Activated CD4-positive, alpha-beta T cell treated with anti-CD3 and anti-CD28 coated beads, Interleukin-2, Interleukin-6, amounts not matched to agents 100 ng/mL and 50 ng/mL, durations not matched to agents 16 hours and 8 hours (primary cell): ENCODE results near the gene PAK3.
A peak's percentile ranks its signal among the peaks of the same experiment; 100 is the strongest.

Experiments
- DNase-seq: peaks from one replicate; pipeline ENCODE4 v3.0.0-alpha.2; 2020

Gene PAK3

DNA sequence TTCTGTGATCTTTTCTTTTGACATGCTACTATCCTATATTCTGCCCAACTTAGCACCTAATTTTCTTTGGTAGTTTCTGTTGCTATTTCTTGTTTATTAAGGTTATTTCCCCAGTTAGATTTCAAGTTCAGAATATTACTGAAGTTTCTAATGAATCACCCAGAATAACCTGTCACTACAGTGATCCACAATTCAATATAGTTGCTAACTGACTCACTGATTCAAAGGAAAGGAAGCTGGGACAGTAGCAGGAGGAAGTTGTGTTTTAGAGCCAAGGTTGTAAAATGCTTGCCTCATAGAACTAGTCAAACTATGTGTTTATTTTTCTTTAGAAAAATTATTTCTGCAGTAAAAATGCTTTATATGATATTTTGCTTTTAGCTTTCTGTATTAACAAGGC, 37.4 kb downstream of the PAK3 start:
- DNase-seq: no peak

DNA sequence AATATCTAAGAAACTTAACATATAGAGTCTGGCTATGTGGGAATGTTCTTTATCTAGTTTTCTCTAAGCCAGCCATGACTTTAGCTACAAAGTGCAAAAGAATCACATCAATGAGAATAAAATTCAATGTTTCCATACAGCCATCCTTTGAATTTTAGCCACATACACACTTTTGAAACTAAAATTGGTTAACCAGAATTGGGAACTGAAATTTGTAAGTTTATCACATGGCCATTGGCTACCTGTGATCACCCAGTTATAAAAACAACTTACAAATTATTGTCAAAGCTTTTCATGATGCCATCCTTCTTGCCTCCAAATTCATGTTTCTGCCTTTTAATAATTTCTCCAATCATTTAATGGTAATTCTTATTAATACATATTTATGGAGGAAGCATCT, 49.9 kb downstream of the PAK3 start:
- DNase-seq: no peak

DNA sequence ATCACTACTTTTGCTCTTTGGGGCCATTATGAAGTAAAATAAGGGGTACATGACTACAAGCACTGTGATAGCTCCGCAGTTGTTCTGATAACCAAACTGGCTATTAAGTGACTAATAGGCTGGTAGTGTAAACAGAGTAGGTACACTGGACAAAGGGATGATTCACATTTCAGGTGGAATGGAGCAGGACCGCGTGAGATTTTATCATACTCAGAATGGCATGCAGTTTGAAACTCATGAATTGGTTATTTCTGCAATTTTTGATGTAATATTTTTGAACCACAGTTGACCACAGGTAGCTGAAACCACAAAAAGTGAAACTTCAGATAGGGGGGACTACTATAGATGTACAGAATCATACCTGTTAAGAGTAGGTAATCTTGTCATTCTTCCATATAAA, 55.8 kb downstream of the PAK3 start:
- DNase-seq: no peak

DNA sequence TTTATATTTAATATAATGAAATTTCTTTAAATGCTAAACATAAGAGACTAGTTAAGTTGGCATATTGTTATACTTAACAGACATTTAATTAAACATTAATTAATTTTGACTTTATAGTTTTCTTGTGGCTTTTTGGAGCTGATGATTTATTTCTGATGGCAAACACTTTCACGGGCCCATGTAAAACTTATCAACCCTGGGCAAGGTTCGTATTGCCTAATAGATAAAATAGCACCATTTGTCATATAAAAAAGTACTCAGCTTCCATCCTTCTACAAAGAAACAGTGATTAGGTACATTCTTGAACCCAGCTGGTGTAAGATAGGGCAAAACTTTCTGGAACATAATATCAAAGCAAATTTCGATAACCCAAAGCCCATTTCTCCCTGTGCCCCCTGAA, 63.2 kb downstream of the PAK3 start:
- DNase-seq: no peak

DNA sequence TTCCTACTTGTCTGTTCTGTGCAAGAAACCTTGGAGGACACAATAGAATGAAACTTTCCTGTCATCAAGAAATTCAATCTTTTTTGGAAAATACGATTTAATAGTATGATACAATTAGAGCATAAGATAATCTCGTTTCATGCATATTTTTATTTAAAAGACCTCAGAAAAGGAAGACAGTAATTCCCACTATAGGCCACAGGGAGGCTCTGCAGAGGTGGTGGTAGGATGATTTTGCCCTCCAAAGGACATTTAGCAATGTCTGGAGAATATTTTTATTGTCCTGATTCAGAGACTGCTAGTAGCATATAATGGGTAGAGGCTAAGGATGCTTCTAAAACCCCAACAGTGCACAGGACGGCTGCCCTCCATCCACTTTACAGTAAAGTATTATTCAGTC, 68.7 kb downstream of the PAK3 start:
- no peak for DNase-seq

DNA sequence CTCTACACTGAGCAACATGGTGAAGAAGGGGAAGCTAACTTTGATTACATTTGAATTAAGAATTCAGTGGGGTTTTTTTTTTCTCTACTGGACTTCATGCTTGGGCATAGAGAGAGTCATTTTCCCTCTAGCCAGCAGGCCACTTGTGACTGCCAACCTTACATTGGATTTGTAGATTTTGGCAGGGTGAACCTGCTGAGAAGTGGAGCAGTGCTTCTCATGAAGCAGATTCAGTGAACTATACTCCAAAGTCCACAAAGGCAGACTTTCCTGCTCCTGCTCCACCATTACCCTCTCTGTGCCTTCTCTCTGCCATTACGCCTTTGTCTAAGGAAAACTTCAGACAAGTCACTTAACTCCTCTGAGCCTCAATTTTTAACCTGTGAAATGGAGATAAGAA, 69.9 kb downstream of the PAK3 start:
- DNase-seq: no peak

DNA sequence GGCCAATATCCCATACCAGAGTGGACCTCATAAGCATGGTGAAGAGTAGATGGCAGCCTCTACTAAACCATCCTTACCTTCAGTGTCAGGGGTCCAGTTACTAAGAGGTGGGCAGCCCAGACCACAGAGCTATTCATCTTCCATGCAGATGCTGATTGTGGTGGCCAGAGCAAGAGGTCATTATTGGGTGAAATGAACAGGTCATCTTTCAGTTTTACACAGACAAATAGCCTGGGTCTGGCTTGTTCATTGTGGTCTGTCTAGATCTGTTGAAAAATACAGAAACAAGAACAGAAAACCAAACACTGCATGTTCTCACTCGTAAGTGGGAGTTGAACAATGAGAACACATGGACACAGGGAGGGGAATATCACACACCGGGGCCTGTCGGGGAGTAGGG, 71.3 kb downstream of the PAK3 start:
- no peak for DNase-seq

DNA sequence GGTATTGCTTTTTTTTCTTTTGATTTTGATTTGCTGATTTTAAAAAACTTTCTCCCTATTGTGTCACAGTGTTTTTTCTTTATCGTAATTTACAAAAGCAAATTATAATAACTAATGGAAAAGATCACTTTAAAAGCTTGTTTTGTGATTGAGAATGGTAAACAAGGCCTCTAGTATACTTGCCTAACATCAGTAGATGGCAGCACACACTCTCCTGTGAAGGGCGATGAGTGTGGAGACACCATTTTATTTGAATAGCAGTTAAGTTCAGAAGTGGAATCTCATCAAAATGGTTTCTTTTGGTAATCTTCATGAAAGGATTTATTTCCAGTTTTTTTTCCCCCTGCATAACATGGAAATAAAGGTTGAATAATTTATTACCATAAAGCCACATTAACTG, 72.3 kb downstream of the PAK3 start:
- peak; percentile 19 for DNase-seq

DNA sequence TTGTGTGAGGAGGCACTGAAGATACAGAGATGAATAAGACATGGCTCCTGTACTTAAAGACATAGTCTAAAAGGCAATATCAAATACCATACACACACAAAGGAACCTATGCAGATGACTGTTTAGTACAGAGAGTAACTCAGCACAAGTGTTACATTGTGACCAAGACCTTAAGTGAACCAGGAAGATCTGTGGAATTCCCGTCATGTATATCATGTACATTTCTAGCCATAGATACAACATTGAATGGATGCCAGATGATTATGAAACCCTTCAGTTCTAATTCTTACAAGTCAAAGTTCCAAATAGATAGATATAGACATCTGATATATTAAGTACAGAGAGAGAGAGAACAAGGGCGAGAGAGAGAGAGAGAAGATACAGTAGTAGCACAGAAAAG, 73.2 kb downstream of the PAK3 start:
- DNase-seq: no peak

DNA sequence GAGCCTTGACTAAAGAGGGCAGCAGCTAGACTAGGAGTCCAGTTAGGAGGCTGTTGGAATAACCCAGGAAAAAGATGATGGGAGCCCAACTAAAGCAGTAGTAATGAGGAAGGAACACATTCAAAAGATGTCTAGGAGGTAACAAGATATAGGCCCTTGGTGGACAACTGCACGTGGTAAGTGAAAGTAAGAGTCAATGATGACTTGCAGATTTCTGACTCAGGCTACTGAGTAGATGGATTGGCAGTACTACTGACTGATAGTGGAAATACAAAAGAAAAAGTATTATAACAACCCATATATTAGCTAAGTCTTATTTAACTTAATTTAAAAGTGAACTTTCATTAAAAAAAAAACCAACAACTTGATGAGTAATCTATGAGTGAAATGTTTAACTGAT, 74.0 kb downstream of the PAK3 start:
- peak; percentile 12 for DNase-seq

DNA sequence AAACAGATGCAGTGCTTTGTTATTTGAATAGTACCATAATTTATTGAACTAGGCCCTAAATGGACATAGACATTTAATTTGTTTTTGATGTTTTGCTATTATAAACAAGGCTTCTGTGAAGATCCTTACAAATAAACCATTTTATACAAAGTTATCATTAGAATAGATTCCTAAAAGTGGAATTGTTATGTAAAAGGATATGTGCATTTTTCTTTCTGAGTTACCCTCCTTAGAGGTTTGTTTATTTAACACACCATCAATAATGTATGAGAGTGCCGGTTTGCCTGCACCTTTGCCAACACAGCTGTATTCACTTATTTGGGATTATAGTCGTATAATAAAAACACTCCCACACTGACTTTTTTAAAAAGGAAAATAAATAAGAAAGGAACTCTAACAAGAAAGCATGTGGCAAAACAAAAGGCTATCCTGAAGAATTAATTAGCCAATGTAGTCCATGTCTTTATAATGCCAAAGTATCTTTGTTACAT, 84.8 kb downstream of the PAK3 start:
- DNase-seq: no peak

DNA sequence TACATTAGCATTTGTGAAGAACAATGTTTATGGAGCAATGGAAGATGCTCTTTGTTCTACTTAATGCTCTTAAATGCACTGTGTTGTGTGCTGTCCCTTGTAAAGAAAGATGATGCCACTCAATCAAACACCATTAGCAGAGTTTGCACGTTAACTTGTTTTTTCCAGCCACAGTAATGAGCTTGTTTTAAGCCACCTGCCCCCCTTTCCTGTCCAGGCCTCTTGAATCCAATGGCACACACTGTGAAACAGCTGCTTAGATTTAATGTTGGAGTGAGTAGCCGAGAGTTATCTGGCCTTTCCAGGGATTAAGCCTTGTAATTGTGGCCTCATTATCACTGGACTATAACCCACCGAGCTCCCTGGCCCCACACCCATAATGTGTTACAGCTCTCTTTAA, 86.0 kb downstream of the PAK3 start:
- DNase-seq: no peak

DNA sequence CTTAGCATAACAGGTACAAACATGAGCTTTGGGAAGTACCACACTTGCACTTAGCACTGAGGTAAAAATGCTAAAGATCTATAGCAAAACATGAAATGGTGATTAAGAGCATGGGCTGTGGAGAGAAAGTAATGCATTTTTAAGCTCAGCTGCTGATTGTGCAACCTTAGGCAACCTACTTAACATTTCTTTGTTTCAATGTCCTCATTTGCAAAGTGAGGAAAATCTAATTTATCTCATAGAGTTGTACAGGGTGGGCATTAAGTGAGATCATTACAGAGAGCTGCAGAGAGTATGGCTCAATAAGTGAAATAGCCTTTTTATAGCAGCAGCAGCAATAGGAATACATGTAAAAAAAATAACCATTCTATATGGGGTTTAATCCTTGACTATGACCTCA, 87.0 kb downstream of the PAK3 start:
- no peak for DNase-seq

DNA sequence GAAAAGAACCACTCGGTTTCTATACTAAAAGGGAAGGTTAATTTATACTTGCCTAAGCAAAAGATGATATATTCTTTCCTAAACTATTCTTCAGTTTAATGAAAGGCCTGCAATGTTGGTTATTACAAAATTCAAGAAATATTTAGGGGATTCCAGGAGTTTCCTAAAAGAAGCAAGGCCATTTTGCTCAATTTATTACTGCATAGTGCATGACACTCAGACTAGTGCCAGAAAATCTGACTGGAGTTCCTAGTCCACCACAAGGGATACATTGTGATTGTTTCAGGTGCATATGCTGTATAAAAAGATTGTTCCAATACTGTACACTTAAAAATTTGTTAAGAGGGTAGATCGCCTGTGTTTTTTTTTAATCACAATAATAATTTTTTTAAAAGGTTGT, 95.6 kb downstream of the PAK3 start:
- DNase-seq: no peak

DNA sequence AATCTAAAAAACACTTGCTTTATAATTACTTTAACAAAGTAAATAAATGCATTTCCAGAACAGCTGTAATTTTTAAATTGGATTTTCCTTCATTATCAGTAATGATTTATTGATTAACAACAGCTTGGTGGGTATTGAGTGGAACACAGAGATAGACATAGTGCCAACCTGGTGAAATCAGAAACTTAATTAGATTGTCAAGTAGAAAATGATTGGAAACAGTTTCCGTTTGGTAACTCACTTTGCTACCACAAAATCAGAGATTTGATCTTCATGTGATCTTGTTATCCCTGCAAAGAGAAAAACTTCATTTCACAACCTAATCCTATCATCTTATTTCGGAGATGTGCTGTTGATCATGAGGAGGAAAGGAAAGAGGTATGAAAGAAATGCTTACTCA, 103.5 kb downstream of the PAK3 start:
- DNase-seq: no peak

DNA sequence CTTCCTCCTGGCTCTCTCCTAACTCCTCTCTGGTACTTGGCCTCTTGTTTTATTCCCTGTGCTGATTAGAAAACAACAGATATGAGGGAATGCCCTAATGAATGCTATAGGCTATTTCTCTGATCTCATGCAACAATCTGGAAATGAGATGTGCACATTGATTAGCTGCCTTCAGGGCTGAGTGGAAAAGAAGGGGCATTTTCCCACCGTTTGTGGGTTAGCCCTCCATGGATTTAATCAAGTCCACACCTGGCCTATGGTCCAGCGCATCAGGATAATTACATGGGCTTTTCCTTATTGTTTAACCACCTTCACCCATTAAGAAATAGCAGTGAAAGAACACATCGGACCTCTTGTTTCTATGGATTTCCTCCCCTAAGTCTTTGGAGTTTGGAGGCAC, 104.3 kb downstream of the PAK3 start:
- no peak for DNase-seq

DNA sequence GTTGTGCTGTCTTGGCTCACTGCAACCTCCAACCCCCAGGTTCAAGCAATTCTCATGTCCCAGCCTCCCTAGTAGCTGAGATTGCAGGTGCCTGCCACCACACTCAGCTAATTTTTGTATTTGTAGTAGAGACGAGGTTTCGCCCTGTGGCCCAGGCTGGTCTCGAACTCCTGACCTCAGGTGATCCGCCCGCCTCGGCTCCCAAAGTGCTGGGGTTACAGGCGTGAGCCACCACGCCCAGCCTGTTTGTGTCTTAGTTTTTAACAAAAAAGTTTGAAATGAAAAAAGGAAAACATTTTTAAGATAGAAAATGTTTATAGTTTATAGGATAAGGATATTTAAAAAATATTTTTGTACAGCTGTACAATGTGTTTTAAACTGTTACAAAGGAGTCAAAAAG, 111.9 kb downstream of the PAK3 start:
- DNase-seq: no peak

DNA sequence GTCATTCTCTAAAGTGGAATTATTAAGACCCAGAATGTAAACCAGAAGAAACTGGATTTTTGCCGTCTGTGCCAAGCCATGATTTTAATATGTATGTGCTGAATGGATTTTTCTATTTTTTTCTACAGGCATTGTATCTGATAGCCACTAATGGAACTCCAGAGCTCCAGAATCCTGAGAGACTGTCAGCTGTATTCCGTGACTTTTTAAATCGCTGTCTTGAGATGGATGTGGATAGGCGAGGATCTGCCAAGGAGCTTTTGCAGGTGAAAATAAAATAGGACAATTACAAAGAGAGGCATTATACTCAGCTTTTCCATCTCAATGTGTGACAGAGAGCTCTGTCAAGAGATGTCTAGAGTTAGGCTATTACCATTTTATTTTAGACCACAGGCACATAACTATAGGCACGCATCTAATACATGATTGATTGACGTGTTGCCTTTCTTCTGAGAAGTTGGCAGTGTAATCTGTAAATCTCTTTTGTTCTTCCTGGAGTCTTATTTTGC, 120.4 kb downstream of the PAK3 start:
- DNase-seq: no peak

DNA sequence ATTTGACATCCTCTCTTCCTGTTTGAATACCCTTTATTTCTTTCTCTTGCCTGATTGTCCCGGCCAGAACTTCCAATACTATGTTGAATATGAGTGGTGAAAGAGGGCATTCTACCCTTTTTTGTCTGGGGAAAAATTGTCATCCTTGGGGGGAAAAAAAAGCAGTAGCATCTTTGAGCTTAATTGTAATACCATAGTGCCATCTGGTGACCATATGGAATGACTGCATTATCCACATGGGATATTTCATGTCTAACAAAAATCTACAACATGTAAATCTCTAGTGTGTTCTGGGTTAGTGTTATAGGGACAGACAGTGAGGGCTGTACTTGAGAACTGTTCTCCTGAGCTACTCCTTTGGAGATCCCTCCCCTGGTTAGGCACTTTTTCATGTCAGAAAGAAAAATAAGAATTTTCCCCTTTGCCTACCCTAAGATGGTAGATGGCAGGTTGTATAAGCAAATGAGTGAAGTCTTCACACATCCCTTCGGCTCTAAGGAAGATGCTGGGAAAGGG, 148.3 kb downstream of the PAK3 start:
- peak; percentile 26 for DNase-seq

DNA sequence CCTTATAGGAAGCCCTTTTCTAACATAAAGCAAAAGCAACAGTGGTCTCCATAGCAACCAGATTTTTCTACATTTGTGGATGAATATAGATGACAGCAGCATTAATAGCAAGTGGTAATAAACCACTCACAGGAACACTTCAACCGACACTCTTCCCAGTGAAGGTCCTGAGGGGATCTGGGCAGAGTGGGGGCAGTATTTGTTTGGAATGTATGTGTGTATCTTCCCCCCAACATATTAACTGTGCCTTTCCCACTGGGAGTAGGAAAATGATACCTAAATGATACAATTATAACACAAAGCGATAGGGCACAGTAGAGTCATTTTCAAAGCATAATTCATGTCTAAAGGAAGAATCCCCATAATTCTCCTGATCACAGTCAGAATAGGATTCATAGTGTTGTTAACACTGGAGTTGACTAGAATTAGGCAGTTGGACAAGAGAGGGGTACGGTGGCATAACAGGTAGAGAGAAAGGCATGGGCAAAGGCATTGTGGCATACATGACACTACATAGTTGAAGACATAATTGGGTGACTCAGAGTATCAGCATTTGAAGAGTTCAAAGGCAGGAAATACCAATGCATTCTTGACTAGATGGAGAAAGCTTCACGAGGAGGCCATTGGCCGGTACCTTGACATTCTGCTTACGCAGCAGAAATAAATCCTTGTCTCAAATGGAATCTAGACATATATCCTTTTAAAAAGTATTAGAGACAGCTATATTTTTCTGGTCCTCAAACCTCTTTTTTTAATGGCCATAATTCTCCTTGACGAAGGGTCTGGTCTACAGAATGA, 159.1 kb downstream of the PAK3 start:
- no peak for DNase-seq

DNA sequence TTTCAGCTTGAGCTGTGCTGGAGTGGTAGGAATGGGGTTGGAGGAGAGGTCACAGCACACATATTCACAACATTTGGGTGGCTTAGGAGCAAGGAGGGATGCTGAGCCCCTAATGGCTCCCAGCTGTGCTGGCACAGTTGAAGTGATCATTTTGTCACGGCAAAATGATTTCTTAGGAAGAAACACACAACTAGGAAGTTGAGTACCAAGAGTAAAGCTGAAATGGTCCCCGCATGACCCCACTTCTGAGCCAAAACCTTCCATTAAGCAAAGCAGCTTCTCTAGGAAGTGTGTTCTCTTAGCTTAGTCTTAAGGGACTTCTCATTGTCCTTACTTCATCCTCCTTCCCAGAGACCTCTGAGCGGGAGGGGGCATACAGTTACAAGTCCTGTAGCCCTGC, 161.7 kb downstream of the PAK3 start:
- DNase-seq: no peak

DNA sequence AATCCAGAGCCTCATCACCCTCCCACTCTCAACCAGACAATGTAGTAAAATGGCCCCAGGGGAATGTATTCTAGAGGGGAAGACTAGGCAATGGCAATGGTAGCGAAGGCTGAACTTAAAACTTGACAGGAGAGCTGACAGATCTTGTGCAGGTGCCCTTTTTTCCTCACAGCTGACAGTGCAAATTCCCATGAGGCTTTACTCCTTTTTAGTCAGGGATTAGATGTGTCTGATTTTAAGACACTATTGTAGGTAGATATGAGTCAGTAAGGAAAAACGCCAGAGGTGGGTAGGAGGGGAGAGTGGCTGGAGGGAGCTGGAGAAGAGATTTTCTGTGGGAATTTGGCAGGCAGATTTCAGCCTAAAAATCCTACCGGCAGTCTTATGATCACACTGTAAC, 163.6 kb downstream of the PAK3 start:
- DNase-seq: no peak

DNA sequence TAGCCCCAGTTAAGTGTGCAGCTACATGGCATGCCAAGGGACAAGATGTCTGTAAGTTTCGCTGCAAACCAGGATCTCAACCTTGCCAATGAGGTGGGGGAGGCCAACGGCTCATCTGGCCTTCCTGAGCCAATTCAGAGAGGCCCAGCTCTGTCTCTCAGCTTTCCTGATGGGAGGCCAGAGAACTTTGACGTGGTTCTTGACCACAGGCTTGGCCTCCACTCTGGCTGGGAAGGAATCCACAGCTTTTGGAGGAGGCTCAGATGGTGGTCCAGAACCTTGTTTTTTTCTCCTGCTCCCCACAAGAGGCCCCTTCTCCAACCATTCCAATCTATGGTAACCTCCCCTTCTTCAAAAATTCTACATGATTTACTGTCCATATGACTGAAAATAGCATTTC, 164.5 kb downstream of the PAK3 start:
- no peak for DNase-seq

DNA sequence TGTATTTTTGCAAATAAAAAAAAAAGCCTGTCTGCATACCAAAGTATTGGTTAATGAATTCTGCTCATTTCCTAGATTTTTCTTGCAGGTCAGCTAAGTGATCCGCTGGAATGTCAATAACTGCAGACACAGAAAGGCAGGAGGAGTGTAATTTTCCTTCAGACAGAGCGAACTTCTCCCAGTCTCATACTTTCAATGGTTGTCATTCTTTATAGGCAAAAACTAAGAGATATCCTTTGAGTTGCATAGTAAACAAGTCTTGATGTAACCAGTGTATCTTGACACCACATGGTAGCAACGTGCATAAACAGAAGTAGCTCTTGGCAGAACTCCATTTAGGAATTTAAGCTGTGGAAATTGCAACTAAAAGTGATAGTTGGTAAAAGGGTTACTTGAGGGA, 166.1 kb downstream of the PAK3 start:
- DNase-seq: no peak

DNA sequence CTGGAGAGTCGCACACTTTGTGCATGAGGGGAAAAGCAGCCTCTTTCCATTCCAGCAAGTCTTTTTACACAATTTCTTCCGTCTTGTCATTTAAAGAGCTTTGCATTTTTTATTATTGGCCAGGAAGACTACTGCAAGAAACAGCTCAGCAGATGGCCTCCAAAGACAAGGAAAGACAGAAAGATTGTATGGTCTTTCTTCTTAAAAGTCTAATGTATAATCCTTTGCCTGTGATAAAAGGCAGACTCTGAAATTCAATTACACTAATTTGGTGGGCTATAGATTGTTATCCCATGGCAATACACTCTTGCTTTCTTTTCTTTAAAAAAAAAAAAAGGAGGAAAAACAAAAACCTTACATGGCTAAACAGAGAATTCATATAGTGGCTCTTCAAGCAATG, 168.4 kb downstream of the PAK3 start:
- DNase-seq: no peak
